ENCODE measurements around the gene MAP6D1.

- TF ChIP-seq CTCF (IDR thresholded peaks at IDR 0.05) (no peak), POLR2A (IDR thresholded peaks at IDR 0.05) (no peak)
These were observed 59.3 kb downstream of the MAP6D1 start for GRCh38 chr3:183766107-183766506.

Measured in adrenal gland (tissue), 5 donors.